ENCODE data around the gene CCDC9B.

DNA sequence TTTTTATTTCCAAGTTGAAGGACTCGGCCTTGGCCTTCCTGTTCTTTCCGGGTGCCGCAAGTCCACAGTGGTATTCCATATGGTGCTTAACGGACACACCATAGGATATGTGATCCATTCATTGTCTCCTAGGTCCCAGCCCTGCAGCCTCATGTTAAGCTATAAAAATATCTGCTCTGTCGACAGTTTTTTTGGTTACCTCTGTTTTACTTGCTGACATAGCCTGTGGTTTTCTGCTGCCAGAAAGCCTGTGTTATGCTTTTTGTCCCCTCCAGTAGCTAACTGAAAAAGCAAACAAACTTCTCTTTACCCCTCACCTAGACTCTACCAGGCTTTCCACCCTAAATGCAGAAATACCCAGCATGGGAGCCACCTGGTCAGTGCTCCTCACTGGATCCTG lies 12.0 kb downstream of the CCDC9B start:
- TF ChIP-seq, protein P1, sequence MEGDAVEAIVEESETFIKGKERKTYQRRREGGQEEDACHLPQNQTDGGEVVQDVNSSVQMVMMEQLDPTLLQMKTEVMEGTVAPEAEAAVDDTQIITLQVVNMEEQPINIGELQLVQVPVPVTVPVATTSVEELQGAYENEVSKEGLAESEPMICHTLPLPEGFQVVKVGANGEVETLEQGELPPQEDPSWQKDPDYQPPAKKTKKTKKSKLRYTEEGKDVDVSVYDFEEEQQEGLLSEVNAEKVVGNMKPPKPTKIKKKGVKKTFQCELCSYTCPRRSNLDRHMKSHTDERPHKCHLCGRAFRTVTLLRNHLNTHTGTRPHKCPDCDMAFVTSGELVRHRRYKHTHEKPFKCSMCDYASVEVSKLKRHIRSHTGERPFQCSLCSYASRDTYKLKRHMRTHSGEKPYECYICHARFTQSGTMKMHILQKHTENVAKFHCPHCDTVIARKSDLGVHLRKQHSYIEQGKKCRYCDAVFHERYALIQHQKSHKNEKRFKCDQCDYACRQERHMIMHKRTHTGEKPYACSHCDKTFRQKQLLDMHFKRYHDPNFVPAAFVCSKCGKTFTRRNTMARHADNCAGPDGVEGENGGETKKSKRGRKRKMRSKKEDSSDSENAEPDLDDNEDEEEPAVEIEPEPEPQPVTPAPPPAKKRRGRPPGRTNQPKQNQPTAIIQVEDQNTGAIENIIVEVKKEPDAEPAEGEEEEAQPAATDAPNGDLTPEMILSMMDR (IDR thresholded peaks at IDR 0.05): no peak
- TF ChIP-seq POLR2A (IDR thresholded peaks at IDR 0.05) (no peak), EP300 (IDR thresholded peaks at IDR 0.05) (no peak)
